ENCODE data around the gene CCT7.

The CCT7 gene

DNA sequence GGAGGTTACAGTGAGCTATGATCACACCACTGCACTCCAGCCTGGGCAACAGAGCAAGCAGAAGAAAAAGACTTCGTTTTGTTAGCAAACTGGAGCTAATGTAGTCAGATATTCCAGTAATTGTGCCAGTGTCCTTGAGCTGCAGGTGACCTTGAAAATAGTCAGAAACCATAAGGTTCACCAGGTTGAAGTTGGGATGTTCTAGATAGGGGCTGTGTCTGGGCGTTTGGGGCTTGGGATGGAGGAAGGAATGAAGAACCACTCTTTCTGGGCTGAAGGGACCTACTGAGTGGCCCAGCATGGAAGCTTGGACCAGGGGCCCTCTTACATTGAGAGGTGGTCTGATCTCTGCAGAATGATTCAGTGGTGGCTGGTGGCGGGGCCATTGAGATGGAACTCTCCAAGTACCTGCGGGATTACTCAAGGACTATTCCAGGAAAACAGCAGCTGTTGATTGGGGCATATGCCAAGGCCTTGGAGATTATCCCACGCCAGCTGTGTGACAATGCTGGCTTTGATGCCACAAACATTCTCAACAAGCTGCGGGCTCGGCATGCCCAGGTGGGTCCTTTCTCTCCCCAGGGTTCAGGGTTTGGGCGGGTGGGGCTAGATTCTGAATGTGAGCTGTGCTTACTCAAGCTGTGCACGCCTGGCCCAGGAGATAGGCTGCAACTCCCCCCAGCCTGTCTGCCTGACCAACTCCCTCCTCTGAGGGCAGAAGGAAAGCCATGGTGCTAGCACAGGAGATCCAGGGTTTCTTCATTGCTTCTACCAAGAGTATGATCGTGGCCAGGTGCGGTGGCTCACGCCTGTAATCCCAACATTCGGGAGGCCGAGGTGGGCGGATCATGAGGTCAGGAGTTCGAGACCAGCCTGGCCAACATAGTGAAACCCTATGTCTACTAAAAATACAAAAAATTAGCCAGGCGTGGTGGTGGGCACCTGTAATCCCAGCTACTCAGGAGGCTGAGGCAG is 17.1 kb downstream of the CCT7 start:
- DNase-seq (ENCODE audit: insufficient read length, low spot score) (no peak), FAIRE-seq (no peak)
- TF ChIP-seq, protein P1, sequence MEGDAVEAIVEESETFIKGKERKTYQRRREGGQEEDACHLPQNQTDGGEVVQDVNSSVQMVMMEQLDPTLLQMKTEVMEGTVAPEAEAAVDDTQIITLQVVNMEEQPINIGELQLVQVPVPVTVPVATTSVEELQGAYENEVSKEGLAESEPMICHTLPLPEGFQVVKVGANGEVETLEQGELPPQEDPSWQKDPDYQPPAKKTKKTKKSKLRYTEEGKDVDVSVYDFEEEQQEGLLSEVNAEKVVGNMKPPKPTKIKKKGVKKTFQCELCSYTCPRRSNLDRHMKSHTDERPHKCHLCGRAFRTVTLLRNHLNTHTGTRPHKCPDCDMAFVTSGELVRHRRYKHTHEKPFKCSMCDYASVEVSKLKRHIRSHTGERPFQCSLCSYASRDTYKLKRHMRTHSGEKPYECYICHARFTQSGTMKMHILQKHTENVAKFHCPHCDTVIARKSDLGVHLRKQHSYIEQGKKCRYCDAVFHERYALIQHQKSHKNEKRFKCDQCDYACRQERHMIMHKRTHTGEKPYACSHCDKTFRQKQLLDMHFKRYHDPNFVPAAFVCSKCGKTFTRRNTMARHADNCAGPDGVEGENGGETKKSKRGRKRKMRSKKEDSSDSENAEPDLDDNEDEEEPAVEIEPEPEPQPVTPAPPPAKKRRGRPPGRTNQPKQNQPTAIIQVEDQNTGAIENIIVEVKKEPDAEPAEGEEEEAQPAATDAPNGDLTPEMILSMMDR (IDR thresholded peaks at IDR 0.05; ENCODE audit: insufficient read depth, missing control alignments) = no peak

DNA sequence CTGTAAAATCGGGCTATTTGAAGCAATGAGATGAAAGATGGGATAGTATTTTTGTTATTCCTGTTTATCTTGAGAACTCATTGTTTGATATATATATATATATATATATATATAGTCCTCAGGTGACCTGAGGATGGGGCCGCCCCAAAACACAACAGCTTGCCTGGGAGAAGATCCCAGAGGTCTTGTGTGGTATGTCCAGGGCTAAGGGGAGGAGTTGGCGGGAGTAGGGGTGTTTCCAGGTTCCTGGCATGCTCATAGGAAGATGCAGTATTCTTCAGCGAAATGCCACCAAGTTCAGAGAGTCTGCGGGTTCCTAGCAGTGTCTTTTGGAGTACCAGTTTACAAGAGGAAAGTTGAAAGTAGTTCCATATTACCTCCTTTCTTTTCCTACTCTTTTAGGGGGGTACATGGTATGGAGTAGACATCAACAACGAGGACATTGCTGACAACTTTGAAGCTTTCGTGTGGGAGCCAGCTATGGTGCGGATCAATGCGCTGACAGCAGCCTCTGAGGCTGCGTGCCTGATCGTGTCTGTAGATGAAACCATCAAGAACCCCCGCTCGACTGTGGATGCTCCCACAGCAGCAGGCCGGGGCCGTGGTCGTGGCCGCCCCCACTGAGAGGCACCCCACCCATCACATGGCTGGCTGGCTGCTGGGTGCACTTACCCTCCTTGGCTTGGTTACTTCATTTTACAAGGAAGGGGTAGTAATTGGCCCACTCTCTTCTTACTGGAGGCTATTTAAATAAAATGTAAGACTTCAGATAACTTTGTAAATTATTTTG is 18.3 kb downstream of the CCT7 start:
- FAIRE-seq (no peak), DNase-seq (ENCODE audit: insufficient read length, low spot score) (no peak)
- TF ChIP-seq, protein P1 (IDR thresholded peaks at IDR 0.05; ENCODE audit: insufficient read depth, missing control alignments) = no peak

DNA sequence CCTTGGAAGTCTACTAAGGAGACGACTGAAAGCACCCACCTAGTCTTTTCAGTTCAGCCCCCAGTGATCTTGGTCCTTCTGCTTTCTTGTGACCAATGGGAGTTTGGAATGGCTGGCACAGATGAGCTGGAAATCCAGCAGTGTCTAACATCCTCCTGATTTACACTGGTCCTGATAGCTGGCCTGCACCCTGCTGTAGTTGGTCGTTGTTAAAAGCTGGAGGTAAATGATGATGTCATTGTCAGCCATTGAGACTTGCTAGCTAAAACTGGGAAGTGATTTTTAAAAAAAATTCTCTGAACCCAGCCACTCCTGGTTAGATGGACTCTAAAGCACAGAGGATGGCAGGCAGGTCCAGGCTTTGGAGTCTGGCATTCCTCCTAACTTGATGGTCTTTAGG is 19.3 kb downstream of the CCT7 start:
- TF ChIP-seq, protein P1 (IDR thresholded peaks at IDR 0.05; ENCODE audit: insufficient read depth, missing control alignments) = no peak
- FAIRE-seq (no peak), DNase-seq (ENCODE audit: insufficient read length, low spot score) (no peak)

DNA sequence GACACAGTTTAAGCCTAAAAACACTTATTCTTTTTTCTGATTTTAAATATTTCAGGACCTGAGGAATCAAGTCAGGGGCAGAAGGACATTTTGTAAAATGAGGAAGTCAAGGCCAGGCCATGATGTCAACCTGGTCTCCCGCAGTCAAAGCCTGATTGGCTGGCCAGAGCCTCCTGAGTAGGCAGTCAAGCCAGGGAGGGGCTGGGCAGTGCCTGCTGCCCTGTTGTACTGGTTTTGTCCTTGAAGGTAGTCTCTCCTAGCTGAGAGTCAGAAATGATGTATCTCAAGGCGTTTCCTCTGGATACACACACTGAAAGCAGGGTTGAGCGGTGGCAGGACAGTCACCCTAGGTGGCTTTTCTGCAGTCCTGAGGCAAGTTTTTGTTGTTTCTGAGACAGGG is 19.8 kb downstream of the CCT7 start:
- FAIRE-seq = no peak
- DNase-seq (ENCODE audit: insufficient read length, low spot score) = no peak
- TF ChIP-seq, protein P1 (IDR thresholded peaks at IDR 0.05; ENCODE audit: insufficient read depth, missing control alignments) = no peak

DNA sequence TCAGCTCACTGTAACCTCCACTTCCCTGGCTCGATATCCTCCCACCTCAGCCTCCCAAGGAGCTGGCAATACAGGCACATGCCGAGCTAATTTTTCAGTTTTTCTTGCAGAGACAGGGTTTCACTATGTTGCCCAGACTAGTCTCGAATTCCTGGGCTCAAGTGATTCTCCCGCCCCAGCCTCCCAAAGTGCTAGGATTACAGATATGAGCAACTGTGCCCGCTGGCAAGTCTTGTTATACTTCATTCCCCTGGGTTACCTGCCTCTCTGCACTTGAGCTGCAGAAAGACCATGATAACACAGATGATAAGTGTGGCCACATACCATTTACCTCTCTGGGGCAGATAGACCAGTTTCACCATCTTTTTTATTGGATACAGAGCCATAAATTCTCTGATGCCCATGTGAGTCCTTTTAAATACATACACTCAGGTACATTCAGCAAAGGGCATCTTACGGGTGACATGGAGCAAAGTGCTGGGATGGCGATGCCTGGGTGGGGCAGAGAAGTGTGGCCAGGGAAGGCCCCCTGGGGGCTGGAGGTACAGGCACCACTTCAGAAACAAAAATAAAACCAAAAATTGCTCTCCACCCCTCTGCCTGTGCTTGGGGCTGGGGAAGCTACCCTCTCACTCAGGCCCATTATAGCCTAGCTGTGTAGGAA is 20.4 kb downstream of the CCT7 start:
- TF ChIP-seq, protein P1 (IDR thresholded peaks at IDR 0.05; ENCODE audit: insufficient read depth, missing control alignments) = no peak
- no peak for FAIRE-seq
- DNase-seq (ENCODE audit: insufficient read length, low spot score) = no peak

DNA sequence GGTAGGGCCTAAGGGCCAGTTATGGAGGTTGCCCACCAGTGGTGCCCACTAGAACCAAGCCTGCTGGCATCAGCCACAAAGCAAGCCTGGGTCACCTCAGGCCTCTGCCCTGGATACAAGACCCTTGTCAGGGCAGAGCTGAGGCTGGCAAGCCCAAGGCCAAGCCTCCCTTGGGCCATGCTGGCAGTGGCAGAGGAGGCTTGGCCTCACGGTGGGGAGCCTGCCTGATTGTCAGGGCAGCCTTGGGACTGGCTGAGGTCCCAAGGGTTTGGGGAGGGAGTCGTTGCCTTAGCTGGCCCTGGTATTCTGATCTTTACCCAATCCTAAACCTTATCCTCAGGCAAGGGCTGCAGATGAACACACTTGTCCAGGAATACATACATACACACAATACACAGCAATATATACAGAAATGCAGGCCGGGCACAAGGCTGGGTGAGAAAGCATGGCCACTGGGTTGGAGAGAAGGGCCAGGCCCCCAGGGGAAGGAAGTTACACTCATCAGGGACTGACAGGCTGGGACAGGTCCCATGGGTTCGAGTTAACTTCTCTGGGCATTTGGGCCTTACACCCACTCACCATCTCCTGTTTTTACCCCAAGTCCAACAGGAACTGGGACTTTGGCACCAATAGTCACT is 21.0 kb downstream of the CCT7 start:
- FAIRE-seq (no peak), DNase-seq (ENCODE audit: insufficient read length, low spot score) (no peak)
- TF ChIP-seq, protein P1 (IDR thresholded peaks at IDR 0.05; ENCODE audit: insufficient read depth, missing control alignments) = no peak

Data from D721Med (cell line).